ENCODE data around the gene RGMB.
A peak's percentile ranks its signal among the peaks of the same experiment; 100 is the strongest.

RGMB gene

DNA sequence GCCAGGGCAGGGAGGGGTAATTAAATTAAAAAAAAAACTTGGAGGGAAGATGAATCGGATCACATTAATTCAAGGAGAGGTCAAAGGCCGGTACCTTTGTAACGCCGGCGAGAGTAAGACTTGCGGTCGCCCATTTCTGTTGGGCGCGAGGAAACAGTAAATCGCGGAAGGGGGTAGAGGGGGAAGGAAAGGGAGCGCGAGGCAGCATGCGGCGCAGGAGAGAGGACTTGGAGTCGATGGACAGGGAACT lies 324 bp upstream of the RGMB start:
- DNase-seq (ENCODE audit: low read depth): no peak
- TF ChIP-seq, protein P1, sequence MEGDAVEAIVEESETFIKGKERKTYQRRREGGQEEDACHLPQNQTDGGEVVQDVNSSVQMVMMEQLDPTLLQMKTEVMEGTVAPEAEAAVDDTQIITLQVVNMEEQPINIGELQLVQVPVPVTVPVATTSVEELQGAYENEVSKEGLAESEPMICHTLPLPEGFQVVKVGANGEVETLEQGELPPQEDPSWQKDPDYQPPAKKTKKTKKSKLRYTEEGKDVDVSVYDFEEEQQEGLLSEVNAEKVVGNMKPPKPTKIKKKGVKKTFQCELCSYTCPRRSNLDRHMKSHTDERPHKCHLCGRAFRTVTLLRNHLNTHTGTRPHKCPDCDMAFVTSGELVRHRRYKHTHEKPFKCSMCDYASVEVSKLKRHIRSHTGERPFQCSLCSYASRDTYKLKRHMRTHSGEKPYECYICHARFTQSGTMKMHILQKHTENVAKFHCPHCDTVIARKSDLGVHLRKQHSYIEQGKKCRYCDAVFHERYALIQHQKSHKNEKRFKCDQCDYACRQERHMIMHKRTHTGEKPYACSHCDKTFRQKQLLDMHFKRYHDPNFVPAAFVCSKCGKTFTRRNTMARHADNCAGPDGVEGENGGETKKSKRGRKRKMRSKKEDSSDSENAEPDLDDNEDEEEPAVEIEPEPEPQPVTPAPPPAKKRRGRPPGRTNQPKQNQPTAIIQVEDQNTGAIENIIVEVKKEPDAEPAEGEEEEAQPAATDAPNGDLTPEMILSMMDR (conservative IDR thresholded peaks at IDR 0.05; ENCODE audit: low read depth, low read length): no peak
- peak overlapping the region; percentile 78 for H3K4me3 ChIP-seq (ENCODE audit: low read depth, low read length)

DNA sequence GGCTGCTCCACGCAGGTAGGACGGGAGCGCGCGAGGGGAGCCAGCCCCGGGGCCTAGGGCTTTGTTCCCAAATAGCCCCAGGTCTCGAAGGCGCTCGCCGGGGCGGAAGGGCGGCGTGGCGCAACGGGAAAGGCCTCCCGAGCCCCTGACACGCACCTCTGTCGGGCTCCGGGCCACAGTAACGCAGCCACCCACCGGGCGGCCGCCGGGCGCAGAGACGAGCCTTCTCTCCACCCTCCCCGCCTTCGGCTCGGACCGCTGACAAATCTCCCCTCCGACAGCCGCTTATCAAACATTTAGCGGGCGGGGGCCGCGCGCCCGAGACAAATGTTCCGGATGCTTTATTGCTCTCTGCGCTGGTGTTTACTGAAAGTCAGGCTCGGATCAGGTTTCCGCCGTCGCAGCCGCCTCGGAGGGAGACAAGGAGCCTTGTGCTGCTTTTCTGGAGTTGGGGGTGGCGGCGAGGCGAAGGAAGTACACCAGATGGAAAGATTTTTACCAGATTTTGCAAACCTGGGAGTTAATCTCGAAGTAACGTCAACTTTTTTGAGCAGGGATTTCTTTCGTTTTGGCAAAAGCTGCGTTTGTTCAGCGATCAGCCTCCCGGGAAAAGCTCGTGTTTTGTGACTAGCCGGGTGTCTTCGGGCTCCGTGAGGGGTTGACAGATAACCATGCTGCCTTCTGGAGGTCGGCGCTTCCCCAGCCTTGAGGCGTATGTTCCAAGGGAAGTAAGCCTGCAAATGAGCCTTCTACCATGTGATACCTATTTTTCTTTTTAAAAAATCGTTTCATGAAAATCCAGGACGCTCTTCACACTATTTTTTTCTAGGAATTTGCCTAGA lies 950 bp downstream of the RGMB start:
- DNase-seq (ENCODE audit: low read depth): peak; percentile 81

DNA sequence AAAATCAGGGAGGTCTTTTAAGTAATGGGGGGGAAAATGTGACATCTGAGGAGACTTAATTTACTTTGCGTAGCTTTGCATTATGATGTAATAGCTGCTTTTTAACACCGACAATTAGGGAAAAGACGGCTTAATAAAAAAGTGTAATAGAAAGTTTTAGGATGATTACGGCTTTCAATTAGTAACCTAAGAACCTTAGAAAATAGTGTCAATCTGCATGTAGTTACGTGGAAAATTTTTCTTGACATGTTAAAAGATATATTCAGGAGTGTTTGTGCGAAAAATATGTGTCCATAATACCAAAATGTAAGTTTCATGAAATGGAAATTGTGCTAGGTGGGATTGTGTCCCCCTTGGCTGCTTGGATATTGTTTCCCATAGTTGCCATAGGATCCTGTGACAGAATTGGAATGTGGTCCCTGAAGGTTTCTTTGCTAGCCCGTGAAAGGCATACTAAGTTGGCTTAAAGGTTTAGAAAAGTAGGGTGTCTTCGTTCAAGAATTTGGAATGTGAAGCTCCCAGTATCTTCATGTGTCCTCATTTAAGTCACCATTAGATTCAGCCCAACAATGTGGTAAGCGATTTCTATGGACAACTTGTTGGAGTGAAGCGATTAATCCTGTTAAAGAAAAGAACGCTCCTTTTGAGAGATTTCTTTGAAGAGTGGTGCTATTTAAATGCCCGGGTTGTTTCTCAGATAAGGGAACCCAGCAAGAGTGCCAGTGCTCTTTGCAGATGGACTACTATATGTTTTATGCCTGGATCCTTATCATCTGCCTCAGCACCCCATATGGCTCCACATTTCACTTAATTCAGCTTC lies 2.0 kb downstream of the RGMB start:
- TF ChIP-seq, protein P1 (conservative IDR thresholded peaks at IDR 0.05; ENCODE audit: low read depth, low read length): no peak
- H3K4me3 ChIP-seq (ENCODE audit: low read depth, low read length): peak overlapping the region; percentile 80
- DNase-seq (ENCODE audit: low read depth): no peak

More for the DNA sequence above, 950 bp downstream of the RGMB start:
- TF ChIP-seq, protein P1 (conservative IDR thresholded peaks at IDR 0.05; ENCODE audit: low read depth, low read length): no peak
- peak overlapping the region; percentile 80 for H3K4me3 ChIP-seq (ENCODE audit: low read depth, low read length)

DNA sequence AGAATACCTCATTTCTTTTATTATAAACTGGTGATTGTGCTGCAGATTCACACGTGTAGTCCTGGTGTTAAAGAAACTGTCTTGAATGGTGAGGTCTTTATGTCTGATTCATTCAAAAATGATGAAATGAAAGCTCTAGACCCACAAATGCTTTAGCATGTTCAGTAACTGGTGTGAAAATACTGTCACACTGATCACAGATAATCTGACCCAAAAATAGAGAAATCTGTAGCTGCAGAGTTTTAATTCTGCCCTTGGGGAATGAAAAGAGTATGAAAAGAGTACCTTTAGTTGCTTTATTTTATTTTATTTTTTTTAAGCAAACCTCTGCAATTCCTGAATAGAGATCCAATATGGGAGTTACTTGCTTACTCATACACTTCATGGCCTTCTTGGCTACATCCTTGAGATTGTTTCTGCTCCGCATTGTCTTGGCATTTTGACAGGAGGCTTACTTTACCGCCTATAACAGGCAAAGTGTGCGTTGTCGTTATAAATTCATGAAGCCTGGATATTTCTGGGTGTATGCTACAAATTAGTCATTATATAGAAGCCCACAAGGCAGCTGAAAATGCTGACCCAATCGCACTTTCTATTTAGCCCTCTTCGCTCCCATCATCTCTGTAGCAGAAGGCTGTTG lies 2.7 kb downstream of the RGMB start:
- TF ChIP-seq, protein P1 (conservative IDR thresholded peaks at IDR 0.05; ENCODE audit: low read depth, low read length): no peak
- peak overlapping the region; percentile 80 for H3K4me3 ChIP-seq (ENCODE audit: low read depth, low read length)
- DNase-seq (ENCODE audit: low read depth): peak; percentile 73

DNA sequence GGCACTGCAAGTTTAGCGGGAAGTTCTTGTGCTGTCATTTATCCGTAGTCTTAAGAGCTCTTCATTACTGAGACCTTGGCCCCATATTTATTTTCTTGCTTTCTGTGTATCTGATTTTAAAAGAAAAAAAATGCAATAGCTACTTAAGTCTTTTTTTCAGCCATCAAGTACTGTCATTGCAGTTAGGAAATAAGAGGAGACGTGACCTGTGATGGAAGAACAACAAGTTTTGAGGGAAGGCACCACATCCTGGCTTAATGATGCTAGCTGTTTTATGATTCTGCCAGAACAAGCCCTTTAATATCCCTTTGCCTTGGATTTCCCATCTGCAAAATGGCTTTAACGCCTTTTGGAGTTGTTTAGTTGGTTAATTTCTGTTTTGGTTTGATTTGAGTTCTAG lies 3.8 kb downstream of the RGMB start:
- TF ChIP-seq, protein P1 (conservative IDR thresholded peaks at IDR 0.05; ENCODE audit: low read depth, low read length): no peak
- H3K4me3 ChIP-seq (ENCODE audit: low read depth, low read length): no peak overlapping the region
- DNase-seq (ENCODE audit: low read depth): no peak

DNA sequence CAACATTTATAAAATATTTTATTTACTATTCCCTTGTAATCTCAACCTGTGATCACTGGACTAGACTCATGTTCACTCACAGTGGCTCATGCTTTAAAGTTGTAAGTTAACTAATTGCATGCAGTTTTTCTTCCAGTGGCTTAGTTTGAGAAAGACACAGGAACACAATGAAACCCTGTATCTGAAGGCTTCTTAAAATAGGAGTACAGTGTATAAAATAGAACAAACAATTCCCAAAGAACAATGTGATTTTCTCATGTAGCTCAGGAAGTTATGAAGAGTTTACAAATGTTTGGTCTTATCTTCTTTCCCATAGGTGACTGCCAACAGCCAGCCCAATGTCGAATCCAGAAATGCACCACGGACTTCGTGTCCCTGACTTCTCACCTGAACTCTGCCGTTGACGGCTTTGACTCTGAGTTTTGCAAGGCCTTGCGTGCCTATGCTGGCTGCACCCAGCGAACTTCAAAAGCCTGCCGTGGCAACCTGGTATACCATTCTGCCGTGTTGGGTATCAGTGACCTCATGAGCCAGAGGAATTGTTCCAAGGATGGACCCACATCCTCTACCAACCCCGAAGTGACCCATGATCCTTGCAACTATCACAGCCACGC lies 5.9 kb downstream of the RGMB start:
- TF ChIP-seq, protein P1 (conservative IDR thresholded peaks at IDR 0.05; ENCODE audit: low read depth, low read length): no peak
- H3K4me3 ChIP-seq (ENCODE audit: low read depth, low read length): no peak overlapping the region
- no peak for DNase-seq (ENCODE audit: low read depth)

Data from choroid plexus epithelial cell (primary cell).